ENCODE measurements around the gene PDIA3.
A peak's percentile ranks its signal among the peaks of the same experiment; 100 is the strongest.
"Not testable (repeated sequence)": the region's sequence is repeated elsewhere in the genome, so short reads cannot be mapped to it uniquely, and the experiment has no call there.

PDIA3 gene

GRCh38 chr15:43746245-43746902 lies at the start of gene PDIA3:
Gene PDIA3, plus strand, starts transcription at chr15:43746438. Its CDS starts 102 bp downstream, at chr15:43746540.
- peak; percentile 86 for DNase-seq (ENCODE audit: low read depth)

GRCh38 chr15:43702174-43702573 lies 44.1 kb upstream of the PDIA3 start:
- DNase-seq (ENCODE audit: low read depth) = no peak

- no peak for DNase-seq (ENCODE audit: low read depth)
Measured at GRCh38 chr15:43702701-43703424, 43.4 kb upstream of the PDIA3 start.

- not testable (repeated sequence) for DNase-seq (ENCODE audit: low read depth)
Measured at GRCh38 chr15:43710431-43711131, 35.7 kb upstream of the PDIA3 start.

GRCh38 chr15:43723151-43723550 lies 23.1 kb upstream of the PDIA3 start:
- no peak for DNase-seq (ENCODE audit: low read depth)

GRCh38 chr15:43726306-43726705 lies 19.9 kb upstream of the PDIA3 start:
- not testable (repeated sequence) for DNase-seq (ENCODE audit: low read depth)

- DNase-seq (ENCODE audit: low read depth) = not testable (repeated sequence)
Measured at GRCh38 chr15:43728053-43728725, 18.0 kb upstream of the PDIA3 start.

DNA sequence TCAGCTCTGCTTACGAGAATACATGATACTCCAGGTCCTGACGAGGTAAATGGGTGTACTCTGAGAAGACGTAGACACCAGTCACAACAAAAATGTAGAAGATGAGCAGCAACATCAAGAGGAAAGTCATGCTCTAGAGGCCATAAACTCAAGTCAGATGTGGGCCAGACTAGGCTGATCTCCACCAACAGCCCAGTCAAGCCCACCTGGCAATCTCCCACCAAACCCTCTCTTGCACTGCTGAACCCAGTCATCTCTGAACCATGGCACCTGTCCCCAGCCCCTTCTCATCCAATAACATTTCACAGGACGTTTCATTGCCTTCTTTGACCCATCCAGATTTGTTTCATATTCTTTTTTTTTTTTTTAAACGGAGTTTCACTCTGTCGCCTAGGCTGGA lies 10.8 kb upstream of the PDIA3 start:
- DNase-seq (ENCODE audit: low read depth) = no peak

GRCh38 chr15:43746903-43747309 lies 668 bp downstream of the PDIA3 start:
- DNase-seq (ENCODE audit: low read depth) = peak; percentile 17

GRCh38 chr15:43748376-43748775 lies 2.1 kb downstream of the PDIA3 start:
- no peak for DNase-seq (ENCODE audit: low read depth)

GRCh38 chr15:43749690-43750345 lies 3.6 kb downstream of the PDIA3 start:
- DNase-seq (ENCODE audit: low read depth) = peak; percentile 30

- DNase-seq (ENCODE audit: low read depth) = no peak
Measured at GRCh38 chr15:43751885-43752284, 5.6 kb downstream of the PDIA3 start.

- DNase-seq (ENCODE audit: low read depth) = no peak
Measured at GRCh38 chr15:43762824-43763223, 16.6 kb downstream of the PDIA3 start.

GRCh38 chr15:43763819-43764446 lies 17.7 kb downstream of the PDIA3 start:
- DNase-seq (ENCODE audit: low read depth) = no peak

- DNase-seq (ENCODE audit: low read depth) = no peak
Measured at GRCh38 chr15:43769584-43770228, 23.5 kb downstream of the PDIA3 start.

DNA sequence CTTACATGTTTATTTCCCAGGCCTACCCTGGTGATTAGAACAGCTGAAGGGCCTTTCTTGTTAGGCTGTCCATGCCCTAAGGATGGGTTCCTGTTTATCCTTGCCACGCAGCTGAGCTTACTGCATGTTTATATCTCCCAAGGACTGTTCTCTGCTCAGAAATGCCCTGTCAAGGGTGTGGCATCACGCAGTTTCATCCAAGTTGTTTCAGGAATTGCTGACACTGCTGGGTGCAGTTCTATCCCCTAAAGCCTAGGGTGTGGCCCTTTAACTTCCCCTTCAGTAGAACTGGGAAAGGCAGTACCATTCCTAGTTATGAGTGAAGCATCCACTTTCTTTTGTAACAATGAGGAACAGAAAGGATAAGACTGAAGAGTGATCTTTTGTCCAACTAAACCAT lies 25.6 kb downstream of the PDIA3 start:
- no peak for DNase-seq (ENCODE audit: low read depth)

DNA sequence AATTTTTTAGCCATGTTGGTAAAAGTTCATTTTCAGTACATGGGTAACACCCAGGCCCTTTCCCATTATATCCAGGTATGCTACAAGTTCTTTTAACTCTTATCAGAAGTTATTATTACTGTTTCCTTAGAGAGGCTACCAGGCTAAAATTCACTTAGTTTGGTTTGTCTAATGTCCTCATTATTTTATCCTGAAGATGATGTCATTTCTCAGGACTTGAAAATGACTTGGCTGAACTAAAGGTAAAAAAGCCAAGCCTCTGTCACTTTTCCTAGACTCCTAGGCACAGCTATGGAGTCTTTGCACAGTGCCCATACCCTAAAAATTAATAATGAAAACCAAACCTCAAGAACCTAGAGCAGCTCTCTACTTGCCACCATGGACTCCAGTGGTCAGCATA lies 26.4 kb downstream of the PDIA3 start:
- no peak for DNase-seq (ENCODE audit: low read depth)

GRCh38 chr15:43774062-43774461 lies 27.8 kb downstream of the PDIA3 start:
- DNase-seq (ENCODE audit: low read depth) = no peak

DNA sequence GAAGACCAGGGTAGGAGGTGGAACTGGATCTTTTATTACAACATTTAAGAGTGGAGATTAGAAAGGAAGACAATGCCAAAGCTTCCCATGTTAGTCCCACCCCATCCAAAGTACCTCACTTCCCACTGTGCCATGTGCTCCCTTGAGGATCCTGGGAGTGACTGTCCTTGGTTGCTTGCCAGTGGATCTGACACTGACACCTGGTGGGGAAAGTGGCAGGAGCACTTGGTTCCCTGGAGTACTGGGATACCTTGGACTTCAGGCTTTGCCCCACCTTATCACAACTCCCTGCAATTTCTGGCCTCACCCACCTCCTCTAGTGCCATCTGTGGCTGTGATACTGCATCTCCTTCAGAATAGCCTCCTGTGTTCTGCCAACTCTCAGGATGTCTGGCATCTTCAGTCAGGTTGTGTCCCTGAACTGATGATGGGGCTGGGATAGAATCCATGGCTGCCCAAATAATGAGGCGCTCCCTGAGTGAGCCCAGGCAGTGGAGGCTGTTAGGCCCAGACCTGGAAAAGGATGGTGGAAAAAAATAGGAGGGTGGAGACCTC lies 29.2 kb downstream of the PDIA3 start:
- no peak for DNase-seq (ENCODE audit: low read depth)

DNA sequence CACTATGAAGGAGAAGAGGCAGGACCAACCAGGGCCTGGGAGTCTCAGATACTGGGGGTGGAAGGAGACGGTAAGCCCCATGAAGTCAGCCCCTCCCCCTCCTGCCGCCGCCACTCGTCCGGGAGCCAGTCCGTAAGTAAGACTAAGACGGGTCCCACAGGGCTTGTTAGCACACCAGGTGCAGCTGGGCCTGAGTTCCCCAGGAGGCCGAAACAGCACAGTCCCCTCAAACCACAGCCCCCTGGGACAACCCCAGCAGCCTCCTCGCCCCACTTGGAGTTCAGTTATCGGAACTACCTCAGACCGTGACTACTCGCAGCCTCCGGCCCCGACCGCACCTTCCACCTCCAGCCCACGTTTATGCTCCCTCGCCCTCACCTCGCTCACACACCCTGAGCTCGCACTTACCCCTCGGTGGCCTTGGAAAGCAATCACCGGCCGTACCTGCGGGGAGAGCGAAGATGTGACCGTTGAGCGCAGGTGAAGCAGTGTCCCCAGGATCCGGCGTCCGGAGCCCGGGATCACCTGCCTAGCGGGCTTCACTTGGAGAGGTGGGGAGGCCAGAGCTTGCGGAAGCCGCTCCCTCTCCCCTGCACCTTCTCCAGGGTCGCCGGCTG lies 30.0 kb downstream of the PDIA3 start:
- DNase-seq (ENCODE audit: low read depth) = no peak
